Ovary (tissue), 3 donors: ENCODE results near the gene MACROH2A1.

Experiments
- EP300 ChIP-seq: sonication (generic); formaldehyde crosslinking; IDR thresholded peaks from one replicate; pipeline ENCODE4 v1.6.1; 2017; ENCODE audit warnings: antibody characterized with exemption
- POLR2A ChIP-seq: fragments of 450-650 bp; IDR thresholded peaks from one replicate; pipeline ENCODE4 v1.6.1; 2017; ENCODE audit warnings: antibody characterized with exemption, mild to moderate bottlenecking, moderate library complexity
- TF ChIP-seq, protein P1 (sequence below), 3 donors: fragments of 450-650 bp in 2 of 3; fragments of 200-600 bp in 1 of 3; IDR thresholded peaks; one replicate each; pipeline versions ENCODE4 v1.5.1 to v1.8.0; 2016 to 2022; ENCODE audit warnings: antibody characterized with exemption in 3 of 3, mild to moderate bottlenecking in 1 of 3
- donor health status: DM: no; HTN: no; CAD: no.

- TF ChIP-seq, protein P1, sequence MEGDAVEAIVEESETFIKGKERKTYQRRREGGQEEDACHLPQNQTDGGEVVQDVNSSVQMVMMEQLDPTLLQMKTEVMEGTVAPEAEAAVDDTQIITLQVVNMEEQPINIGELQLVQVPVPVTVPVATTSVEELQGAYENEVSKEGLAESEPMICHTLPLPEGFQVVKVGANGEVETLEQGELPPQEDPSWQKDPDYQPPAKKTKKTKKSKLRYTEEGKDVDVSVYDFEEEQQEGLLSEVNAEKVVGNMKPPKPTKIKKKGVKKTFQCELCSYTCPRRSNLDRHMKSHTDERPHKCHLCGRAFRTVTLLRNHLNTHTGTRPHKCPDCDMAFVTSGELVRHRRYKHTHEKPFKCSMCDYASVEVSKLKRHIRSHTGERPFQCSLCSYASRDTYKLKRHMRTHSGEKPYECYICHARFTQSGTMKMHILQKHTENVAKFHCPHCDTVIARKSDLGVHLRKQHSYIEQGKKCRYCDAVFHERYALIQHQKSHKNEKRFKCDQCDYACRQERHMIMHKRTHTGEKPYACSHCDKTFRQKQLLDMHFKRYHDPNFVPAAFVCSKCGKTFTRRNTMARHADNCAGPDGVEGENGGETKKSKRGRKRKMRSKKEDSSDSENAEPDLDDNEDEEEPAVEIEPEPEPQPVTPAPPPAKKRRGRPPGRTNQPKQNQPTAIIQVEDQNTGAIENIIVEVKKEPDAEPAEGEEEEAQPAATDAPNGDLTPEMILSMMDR (IDR thresholded peaks at IDR 0.05): no peak
- TF ChIP-seq POLR2A (no peak), EP300 (no peak)
Observed at GRCh38 chr5:135365281-135365680, 33.8 kb downstream of the MACROH2A1 start.
